DOHH2 (cell line): Measurements from ENCODE around the gene LIMS1.
"Not testable (repeated sequence)": the region's sequence is repeated elsewhere in the genome, so short reads cannot be mapped to it uniquely, and the experiment has no call there.

ENCODE experiments used
- CTCF ChIP-seq: fragments of 200-600 bp; sonication (generic); IDR thresholded peaks from one replicate; pipeline ENCODE4 v1.5.1; 2014; ENCODE audit warnings: antibody characterized with exemption, mild to moderate bottlenecking, low read depth, low read length; ENCODE audit not compliant: poor library complexity, severe bottlenecking
- EZH2phosphoT487 ChIP-seq: fragments of 200-600 bp; sonication (generic); IDR thresholded peaks from 2 replicates; pipeline ENCODE4 v1.6.1; 2017; ENCODE audit warnings: borderline replicate concordance, mild to moderate bottlenecking, antibody characterized with exemption, low read length, moderate library complexity, mixed read lengths

GRCh38 chr2:108653425-108653824 lies 119.2 kb downstream of the LIMS1 start:
- not testable (repeated sequence) for TF ChIP-seq CTCF, EZH2phosphoT487
